GM21737 (cell line): Measurements from ENCODE around the gene TMEM150B.

Experiments
- ATAC-seq: cut with Tn5 transposase; IDR thresholded peaks from one replicate; pipeline ENCODE4 v1.9.1; 2021; ENCODE audit warnings: mild to moderate bottlenecking, moderate library complexity; ENCODE audit not compliant: unreplicated experiment

Gene TMEM150B

DNA sequence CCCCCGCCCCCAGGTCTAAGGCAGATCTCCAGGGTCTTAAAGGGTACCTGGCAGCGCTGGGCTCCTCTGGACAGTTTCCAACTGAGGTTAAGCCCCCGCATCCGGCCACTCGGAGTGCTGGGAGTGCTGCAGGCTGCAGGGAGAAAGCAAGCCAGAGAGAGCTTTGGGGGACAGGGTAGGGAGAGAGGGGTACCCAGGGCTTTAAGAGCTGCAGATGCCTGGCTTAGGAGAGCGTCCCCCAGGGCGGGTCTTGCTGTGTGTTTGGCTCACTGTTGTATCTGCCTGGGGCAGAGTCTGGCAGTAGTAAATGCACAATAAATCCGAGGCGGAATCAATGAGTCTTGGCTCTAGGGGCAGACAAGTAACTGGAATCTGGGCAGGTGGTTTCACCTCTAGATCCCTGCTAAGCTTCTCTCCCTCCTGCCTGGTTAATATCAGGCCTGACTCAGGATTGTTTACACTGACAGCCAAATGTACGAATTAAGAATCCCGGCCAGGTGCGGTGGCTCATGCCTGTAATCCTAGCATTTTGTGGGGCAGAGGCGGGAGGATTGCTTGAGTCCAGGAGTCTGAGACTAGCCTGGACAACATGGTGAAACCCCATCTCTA, 30.2 kb upstream of the TMEM150B start:
- no peak for ATAC-seq

DNA sequence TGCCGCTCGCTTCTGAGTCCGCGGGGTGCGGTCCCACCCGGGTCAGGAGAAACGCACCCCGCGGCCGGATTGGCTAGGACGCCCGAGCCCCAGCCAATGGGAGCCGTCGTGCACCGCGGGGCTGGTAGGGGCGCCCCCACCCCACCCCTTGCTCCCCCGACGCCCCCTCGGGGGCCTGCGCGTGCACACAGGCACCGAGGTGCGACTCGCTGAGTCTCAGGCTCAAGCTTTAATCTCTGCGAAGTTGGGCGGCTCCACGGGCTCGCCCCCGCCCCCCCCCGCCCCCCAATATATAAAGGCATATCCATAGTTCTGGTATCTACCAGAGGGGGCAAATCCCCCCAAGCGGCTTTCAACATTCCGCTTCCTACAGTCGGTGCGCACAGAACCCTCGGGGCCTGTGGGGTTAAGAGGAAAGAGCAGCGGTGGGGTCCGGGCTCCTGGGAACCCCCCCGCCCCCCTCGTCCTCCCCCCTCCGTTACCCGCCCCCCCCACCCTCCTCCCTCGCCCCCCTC, 29.6 kb upstream of the TMEM150B start, which contains the start of gene COX6B2:
TSS of gene COX6B2 (minus strand) at position 22 of the 515 bp plus-strand sequence. CDS start 198 bp downstream, outside the sequence.
- ATAC-seq, result no peak

DNA sequence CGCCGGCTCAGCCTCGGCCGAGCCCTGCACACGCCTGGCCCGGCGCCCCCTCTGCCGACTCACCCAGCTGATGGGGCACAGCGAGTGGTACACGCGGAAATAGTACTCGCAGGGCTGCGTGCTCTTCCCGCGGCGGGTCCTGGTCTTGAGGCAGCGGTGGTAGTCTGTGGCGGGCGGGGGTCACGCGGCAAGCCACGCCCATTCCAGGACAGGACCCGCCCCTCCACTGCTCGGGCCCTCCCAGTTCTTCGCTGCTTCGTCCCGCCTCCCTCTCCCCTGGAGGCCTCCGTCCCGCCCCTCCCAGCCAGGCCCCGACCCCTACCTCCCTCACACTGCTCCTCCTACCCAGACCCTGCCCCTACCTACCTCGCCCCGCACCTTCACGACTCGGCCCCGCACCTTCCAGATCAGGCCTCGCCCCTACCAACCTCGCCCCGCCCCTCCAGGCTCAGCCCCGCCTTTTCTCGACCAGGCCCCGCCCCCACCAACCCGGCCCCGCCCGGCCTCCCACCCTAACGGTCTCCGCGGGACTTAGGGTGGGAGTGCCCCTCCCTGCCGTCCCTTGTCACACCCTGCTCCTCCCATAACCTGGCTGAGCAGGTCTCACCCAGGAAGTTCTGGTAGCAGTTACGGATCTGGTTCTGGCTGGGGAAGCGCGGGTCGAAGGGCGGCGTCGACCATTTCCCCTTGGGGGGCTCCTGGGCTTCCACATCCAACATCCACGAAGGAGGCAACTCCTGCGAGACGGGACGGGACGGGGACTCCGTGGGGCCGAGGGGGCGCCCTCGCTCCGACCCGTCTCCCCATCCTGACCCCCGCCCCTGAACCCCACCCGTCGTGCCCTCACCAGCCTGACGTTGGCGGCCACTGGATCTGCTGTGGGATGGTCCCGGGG, 28.9 kb upstream of the TMEM150B start:
- no peak for ATAC-seq

DNA sequence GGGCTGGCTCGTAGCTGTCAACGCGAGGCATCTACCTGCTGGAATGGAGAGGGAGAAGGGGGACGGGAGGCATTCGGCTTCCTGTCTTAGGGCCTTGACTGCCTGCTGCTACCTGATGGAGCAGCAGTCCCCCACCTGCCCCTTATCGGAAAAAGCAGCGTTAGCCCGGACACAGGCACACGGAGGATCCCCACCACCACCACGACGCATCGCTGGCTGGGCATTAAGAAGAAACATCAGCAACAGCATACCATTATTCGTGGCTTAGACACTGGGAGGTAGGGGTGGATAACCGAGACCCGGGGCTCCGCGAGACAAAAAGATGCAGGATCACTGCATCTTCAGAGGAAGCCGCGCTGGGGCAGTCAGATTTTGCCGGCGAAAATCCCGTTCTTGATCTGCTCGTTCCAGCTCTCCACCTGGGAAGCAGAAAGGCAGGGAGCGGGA, 28.2 kb upstream of the TMEM150B start:
- ATAC-seq, result no peak

DNA sequence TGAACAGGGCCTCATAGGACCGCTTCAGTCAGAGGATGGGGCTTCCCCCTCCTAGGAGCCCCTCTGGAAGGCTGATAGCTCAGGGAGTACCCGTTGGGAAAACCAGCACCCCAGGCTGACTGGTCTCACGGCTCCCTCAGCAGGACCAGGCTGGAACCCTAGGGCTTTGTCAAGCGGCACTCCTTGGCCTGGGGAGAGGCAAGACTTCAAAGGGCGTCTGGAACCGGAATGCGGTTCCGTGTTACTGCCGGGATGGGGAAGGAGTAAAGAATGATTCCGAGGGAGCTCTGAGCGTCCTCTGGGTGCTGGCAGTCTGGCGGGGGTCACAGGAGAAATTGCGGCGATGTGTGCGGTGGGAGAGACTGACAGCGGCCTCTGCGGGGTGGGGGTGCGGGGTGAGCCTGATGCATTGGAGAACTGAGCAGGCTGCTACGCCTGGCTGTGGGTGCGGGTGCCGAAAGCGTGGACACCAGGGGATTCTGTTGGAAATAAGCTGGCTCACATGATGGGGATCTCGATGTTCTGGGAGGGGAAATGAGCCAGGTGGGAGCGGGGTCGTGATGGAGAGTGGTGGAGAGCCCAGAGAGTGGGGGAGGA, 27.5 kb upstream of the TMEM150B start:
- no peak for ATAC-seq

DNA sequence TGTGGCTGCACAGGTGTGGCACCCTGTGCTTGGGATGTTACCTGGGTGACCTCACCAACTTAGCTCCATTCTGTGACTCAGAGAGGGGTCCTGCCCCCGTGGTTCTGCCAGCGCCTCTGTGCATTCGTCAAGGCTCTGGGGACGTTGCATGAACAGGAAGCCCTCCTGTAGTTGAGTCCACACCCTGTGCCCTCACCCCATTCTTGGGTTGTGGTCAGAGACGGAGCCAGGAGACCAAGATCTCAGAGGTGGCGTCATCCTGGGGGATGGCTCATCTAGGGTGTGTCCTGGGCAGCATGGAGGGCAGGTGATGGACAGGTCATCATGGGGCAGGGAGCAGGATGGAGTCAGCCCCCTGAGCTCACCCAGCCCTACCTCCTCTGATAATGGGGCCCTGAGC, 26.9 kb upstream of the TMEM150B start:
- ATAC-seq, result no peak

DNA sequence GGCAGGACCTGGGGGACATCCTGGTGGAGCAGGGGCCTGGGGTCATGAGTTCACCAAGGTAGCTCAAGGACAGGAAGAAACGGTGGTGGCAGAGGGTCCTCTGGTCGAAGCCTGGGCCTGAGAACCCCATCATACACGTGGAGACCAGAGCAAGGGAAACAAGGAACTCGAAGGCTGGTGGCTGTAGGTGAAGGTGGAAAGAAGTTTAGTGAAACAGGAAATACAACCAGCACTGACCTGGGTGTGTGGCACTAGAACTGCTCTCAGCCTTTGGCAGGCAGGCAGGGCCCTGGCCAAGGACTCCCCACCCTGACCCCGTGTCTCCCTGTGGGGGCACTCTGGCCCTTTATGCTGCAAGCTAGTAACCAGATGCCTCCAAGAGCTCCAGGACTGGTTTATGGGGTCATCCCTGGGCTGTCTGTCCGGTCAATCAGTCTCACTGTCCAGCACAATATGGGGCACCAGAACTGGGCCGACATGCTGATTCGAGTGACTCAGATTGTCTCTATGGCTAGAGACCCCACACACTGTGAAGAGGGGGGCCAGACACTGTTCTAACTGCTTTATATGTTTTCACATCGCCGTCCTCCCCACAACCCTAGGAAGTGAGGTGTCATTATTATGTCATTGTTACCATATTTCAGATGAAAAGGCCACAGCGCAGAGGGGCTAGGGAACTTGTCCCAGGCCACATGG, 25.6 kb upstream of the TMEM150B start:
- ATAC-seq, result no peak

DNA sequence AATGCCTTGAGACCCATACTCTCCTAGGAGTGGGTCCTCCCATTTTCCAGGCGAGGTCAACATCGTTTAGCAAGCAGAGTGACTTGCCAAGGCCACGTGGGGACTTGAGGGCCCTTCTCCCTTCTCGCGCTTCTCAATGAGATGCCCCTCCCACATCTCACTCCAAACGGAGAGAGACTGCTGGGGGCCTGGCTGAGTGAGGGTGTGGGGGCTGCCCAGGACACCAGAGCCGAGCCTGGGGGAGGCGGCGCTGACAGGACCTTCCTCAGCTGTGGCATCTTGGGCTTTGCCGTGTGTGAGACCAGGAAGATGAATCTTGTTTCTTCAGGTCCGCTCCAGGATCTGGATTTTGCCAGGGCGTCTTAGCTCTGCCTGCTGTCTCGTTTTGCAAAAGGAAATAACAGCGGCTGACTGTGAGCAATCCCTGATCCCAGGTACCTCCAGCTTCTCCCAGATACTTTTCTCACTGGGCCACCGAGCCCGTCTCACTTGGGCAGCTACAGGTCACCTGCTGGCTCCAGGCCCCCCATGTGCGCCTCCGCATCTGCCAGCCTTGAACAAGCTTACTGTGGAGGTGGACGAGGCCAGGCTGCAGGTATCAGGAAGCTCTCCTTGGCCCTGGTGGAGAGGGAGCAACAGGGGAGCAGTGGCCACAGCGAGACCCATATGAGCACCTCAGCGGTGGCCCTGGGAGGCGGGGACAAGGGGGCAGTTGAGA, 23.3 kb upstream of the TMEM150B start:
- ATAC-seq, result no peak

DNA sequence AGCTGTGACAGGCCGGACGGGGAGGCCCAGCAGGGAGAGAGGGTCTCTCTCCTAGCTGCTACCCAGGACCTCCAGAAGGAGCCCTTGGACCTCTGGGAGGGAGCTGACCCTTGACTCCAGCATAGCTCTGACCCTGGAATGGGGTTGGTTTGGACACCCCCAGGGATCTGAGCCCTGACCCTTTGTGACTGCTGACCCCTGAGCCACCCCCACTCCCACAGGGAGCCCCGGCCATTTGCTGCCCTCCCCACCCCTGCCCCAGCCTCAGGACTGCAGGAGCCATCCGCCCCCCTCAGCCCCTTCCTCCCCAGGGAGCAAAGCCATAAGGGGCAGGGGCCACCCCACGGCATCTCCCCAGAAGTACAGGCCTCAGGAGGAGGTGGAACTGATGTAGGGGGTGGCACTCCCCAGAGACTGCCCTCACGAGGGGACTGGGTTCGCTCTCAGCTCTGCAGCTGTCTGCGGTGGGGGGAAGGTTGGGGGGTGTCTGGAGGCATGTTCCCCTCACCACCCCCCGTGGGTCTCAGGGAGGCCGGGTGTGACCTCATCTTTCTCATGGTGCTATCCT, 22.4 kb upstream of the TMEM150B start:
- ATAC-seq, result no peak

DNA sequence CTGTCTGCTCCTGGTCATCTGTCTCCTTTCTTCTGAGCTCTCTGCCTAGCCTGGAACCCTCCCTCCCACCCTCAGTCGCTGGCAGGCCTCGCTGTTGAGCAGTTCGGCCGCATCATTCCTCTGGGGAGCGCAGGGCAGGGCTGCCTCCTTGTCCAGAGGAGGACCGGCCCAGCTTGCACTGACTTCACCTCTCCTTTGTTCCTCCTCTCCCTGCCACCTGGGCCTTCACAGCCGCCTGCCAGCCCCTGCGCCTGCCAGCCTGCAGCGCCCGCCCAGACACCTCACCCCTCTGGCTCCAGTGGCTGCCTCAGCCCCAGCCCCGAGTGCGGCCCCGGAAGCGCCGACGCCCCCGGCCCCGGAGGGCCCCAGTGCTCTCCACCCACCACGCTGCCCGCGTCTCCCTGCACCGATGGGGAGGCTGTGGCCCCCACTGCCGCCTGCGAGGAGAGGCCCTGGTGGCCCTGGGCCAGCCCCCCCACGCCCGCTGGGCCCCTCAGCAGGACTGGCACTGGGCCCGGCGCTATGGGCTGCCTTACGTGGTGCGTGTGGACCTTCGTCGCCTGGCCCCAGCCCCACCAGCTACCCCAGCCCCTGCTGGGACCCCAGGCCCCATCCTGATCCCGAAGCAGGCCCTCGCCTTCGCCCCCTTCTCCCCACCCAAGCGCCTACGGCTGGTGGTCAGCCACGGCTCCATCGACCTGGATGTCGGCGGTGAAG, 21.7 kb upstream of the TMEM150B start:
- no peak for ATAC-seq

DNA sequence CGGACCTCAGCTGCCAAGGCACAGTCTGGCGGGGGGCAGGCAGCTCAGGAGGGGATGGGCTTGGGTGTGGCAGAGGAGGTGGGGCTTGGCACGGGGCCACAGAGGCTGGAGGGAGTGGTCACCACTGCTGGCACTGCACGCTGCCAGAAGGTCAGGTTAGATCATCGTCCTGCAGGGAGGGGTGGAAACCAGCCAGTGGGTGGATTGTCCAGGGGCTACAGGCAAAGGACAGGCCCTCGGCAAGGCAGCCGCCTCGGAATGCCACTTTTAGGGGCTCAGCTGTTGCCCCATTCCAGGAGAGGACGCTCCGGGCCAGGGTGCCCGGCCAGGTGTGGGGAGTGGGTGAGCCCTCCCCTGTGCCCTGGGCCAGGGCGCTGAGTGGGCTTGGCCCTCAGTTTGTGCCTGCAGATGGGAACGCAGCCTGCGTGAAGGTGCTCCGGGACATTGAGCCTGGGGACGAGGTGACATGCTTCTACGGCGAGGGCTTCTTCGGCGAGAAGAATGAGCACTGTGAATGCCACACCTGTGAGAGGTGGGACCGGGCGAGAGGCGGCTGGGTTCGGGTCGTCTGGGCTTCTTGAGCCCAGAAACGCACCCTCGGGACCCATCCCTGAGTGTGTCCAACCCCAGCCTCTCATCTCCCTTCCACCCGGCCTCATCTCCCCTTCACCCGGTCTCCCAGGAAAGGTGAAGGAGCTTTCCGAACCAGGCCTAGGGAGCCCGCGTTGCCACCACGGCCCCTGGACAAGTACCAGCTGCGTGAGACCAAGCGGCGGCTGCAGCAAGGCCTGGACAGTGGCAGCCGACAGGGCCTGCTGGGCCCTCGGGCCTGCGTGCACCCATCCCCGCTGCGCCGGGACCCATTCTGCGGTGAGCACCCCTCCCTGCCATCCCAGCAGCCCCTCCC, 20.9 kb upstream of the TMEM150B start:
- no peak for ATAC-seq

DNA sequence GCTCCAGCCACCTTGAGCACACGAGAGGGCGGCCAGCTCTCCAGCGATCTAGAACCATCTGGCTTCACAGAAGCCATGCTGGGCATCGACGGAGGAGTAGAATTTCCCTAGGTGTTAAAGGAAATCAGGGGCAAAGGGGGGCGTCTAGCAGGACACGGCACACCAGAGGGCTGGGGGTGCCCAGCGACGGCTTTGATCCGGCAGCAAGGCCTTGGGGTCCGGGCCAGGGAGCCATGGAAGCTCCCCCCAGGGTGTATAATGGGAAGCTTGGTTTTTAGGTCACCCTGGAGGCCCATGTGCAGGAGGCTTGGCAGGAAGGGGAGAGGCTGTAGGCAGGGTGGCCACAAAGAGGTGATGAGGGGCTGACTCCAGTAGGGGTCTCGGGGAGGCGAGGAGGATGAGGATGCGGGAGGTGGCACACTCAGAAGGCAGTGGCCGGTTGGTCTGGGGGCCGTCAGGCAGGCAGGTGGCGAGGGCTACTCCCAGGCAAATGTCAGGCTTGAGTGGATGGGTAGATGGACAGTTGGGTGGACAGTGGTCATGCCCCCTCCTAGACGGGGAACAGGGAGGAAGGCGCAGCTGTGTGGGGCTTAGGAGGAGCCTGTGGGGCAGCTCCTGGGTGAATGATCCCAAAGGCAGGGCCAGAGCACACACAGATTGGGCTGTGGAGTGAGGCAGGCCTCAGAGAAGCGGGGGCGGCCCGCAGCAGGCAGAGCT, 20.1 kb upstream of the TMEM150B start:
- no peak for ATAC-seq

DNA sequence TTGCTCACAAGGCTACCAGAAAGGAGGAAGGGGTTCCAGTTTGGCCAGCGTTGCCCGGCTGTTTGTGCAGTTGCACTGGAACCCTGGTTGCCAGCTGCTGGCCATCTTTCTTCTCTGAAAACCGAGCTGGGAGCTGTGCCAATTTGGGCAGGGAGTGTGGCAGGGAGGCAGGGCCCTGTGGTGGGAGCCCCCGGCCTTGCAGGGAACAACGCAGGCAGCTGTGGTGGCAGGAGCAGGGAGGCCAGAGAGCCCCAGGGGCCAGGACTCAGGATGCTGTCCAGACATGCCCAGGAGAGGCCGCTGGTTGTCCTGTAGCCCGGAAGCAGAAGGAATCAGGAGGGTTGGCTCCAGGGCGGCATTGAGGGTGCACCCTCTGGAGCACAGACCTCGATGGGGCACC, 19.3 kb upstream of the TMEM150B start:
- no peak for ATAC-seq

DNA sequence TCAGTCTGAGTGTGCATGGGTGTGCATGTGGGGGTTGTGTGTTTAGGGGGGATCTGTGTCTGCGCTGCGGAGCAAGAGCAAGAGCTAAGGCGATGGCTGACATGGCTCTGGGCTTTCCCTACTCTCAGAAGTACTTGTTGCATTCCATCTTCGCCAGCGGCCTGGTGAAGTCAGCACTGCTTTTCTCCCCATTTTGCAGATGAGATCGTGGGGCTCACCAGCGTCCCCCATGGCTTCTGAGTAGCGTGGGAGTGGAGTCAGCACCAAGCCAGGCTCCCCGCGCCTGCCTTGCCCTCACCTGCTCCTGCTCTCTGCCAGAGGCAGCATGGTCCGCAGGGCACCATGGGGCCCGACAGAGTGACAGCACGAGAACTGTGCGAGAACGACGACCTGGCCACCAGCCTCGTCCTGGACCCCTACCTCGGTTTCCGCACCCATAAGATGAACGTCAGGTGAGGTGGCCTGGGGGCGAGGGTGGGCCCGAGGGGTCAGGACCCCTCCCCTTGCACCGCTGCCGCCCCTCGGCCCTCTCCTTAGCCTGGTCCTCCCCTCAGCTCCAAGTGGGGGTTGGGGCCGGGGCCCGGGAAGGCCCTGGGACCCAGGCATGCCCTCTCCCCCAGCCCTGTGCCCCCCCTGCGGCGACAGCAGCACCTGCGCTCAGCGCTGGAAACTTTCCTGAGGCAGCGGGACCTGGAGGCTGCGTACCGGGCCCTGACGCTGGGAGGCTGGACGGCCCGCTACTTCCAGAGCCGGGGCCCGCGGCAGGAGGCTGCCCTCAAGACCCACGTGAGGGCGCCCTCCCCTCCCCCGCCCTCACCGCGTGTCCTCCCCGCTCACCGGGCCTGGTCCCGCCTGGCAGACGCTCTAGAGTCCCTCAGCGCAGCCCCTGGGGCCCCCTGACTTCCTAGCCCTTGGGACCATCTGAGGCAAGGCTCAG, 16.7 kb upstream of the TMEM150B start:
- no peak for ATAC-seq

DNA sequence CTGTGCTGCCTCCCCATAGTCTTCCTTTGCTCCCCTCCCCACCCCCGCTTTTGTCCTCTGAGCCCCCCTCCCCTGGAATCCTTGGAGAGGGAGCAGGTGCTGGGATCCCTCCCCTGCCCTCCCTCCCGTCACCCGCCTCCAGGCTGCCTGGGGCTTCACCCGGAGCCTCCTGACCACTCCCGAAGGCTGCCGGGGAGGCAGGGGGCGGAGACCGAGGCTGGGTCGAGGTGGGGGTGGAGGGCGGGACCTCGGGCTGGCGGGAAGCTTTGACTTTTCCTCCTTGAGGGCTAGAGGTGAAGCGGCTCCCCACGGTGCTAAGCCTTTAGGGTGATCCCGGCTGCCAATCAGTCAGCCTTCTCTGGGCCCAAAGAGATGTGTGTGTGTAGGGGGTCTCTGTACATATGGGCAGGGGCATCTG, 16.0 kb upstream of the TMEM150B start:
- no peak for ATAC-seq

DNA sequence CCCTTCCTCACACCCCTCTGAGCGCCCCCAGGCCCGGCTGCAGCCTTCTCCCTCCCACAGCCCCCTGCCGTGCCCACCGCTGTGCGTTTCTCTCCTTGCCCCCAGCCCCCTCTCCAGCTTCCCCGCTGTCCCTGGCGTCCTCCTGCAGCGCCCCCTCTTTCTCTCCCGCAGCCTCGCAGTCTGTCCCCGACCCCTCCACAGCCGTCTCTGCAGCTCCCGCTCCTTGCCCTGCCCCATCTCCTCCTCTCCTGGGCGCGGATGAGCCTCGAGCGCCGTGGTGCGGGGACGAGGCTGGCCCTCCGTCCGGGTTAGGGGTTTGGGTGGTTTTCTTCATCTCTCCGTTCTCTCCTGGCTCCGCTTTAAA, 15.6 kb upstream of the TMEM150B start:
- no peak for ATAC-seq
